Prostate gland (tissue), 2 donors: ENCODE results near the gene FARS2.

ENCODE experiments used
- CTCF ChIP-seq, 4 experiments: fragments of 200-600 bp in 2 of 4; fragments of 450-650 bp in 2 of 4; sonication (generic) in 2 of 4; IDR thresholded peaks; 1 replicate in 3 of 4; 2 replicates in 1 of 4; pipeline ENCODE4 v1.5.1; 2016 to 2019; ENCODE audit warnings: antibody characterized with exemption in 4 of 4, mild to moderate bottlenecking in 2 of 4, moderate library complexity in 2 of 4
- POLR2A ChIP-seq: fragments of 450-650 bp; IDR thresholded peaks from one replicate; pipeline ENCODE4 v1.6.1; 2016; ENCODE audit warnings: antibody characterized with exemption, mild to moderate bottlenecking
- POLR2AphosphoS5 ChIP-seq: sonication (generic); formaldehyde crosslinking; IDR thresholded peaks from one replicate; pipeline ENCODE4 v1.6.1; 2017; ENCODE audit warnings: antibody characterized with exemption

- TF ChIP-seq CTCF (IDR thresholded peaks at IDR 0.05): no peak
- TF ChIP-seq POLR2A: no peak
- TF ChIP-seq POLR2AphosphoS5: no peak
These were observed 308.2 kb downstream of the FARS2 start for GRCh38 chr6:5569491-5569890.
